OCI-M2 (cell line): ENCODE data around the gene ZNF365.

Experiments used
- DNase-seq: peaks from one replicate; lab custom pipeline; 2025; ENCODE audit not compliant: unreplicated experiment; lab: John Stamatoyannopoulos, UW

ZNF365 gene

GRCh38 chr10:62413652-62414051 lies 39.5 kb downstream of the ZNF365 start:
- no peak for DNase-seq

- no peak for DNase-seq
These were observed 40.2 kb downstream of the ZNF365 start for GRCh38 chr10:62414359-62414758.

GRCh38 chr10:62422068-62422590 lies 48.0 kb downstream of the ZNF365 start:
- DNase-seq: no peak

GRCh38 chr10:62424026-62424425 lies 49.9 kb downstream of the ZNF365 start:
- DNase-seq: no peak

- no peak for DNase-seq
These were observed 51.9 kb downstream of the ZNF365 start for GRCh38 chr10:62426086-62426485.

GRCh38 chr10:62426600-62426999 lies 52.4 kb downstream of the ZNF365 start:
- DNase-seq: no peak

GRCh38 chr10:62430881-62431280 lies 56.7 kb downstream of the ZNF365 start:
- DNase-seq: no peak

GRCh38 chr10:62433181-62433692 lies 59.1 kb downstream of the ZNF365 start:
- DNase-seq: no peak

GRCh38 chr10:62433901-62434300 lies 59.7 kb downstream of the ZNF365 start:
- no peak for DNase-seq

- no peak for DNase-seq
These were observed 63.5 kb downstream of the ZNF365 start for GRCh38 chr10:62437696-62438095.

- DNase-seq: no peak
These were observed 67.8 kb downstream of the ZNF365 start for GRCh38 chr10:62442006-62442405.

- DNase-seq: no peak
These were observed 68.9 kb downstream of the ZNF365 start for GRCh38 chr10:62442894-62443669.

GRCh38 chr10:62443866-62444265 lies 69.7 kb downstream of the ZNF365 start:
- no peak for DNase-seq

GRCh38 chr10:62446627-62447026 lies 72.5 kb downstream of the ZNF365 start:
- DNase-seq: no peak

- no peak for DNase-seq
These were observed 76.9 kb downstream of the ZNF365 start for GRCh38 chr10:62450912-62451610.

GRCh38 chr10:62451611-62451975 lies 77.4 kb downstream of the ZNF365 start:
- DNase-seq: no peak
